GM21367 (cell line): ENCODE results near the gene ITGA2.
A peak's percentile ranks its signal among the peaks of the same experiment; 100 is the strongest.

Source experiments
- ATAC-seq: cut with Tn5 transposase; IDR thresholded peaks from one replicate; pipeline ENCODE4 v1.9.1; 2021; ENCODE audit not compliant: unreplicated experiment

ITGA2 gene

DNA sequence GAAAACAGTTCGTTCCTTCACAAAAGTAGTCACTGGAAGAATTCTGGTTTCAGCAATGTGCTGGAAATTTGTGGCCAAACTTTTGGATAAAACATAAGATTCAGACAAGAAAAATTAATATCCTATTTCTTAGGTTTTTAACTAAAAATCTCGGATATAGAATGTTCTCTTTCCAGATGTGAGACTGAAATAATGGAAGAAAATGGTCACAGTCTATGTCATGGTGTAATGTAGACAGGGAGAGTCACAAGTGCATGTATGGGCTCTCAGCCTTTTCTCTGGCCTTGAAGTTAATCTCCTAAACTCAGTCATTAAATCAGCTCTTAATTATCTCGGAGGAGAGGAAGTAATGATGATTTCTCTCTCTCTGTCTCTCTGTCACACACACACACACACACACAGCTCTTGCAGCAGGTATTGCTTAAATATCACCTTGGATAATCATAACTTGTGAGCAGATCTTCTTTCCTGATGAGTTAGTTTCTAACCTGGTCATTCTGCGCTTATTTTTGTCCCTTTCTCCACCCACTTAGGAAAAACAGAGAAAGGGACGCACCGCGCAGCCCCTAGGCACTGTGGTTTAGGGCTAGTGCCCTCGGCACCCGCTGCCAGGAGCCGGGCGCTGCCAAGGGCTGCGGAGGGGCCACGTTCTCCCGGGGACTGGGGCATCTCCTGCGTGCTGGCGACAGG is 672 bp upstream of the ITGA2 start:
- ATAC-seq, result no peak

DNA sequence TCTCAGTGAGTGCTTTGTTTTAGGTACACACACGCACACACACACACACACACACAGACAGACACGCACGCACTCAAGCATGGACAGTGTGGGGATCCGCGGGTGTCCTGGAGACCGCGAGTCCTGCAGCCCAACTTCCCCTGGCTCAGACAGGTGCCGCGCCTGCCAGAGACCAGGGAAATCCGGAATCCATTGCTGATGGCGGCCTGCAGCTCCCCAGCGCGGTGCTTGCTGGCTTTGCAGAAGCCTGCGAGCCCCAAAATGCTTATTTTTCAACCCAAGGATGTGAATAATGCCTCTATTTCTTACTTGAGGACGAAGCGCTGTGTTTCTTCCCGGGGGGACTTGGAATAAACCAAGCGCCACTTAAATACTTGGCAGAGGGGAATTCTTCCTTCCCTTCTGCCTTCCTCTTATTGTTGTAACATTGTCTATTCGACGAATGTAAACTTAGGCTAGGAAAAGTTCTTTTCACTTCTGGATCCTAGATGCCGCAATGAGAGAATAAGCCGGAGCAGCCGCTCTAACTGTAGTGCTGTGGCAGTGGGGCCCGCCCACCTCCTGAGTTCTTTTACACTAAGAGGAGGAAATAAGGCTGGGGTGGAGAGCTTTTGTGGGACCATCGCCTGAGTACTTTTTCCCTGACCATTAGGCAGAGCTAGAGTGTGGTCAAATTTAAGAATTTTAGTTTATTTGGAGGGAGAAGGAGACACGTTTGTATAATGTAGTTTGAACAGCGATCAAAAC is 802 bp downstream of the ITGA2 start:
- ATAC-seq, result no peak

GRCh38 chr5:52990528-52990925 is 1.4 kb downstream of the ITGA2 start:
- no peak for ATAC-seq

- ATAC-seq, result no peak
These were observed 4.2 kb downstream of the ITGA2 start for GRCh38 chr5:52993367-52993766.

GRCh38 chr5:52994266-52994665 is 5.1 kb downstream of the ITGA2 start:
- ATAC-seq, result no peak

DNA sequence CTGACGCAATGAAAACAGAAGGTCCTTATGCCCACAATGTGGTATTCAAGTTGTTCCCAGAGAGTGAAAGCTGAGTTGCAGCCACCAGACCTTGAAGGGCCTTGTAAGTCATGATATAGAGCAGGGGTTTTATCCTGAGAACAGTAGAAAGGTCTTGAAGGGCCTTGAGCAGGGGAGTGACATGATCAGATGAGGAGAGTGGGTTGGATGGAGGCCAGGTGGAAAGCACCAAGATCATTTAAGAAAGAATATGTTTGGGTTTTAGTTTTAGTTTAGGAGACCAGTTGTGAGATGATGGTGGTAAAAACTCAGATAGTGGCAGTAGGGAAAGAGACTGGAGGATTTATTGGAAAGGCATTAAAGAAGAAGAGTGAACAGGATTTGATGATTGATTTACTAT is 5.9 kb downstream of the ITGA2 start:
- ATAC-seq, result no peak

GRCh38 chr5:52995914-52996313 is 6.8 kb downstream of the ITGA2 start:
- ATAC-seq, result no peak

DNA sequence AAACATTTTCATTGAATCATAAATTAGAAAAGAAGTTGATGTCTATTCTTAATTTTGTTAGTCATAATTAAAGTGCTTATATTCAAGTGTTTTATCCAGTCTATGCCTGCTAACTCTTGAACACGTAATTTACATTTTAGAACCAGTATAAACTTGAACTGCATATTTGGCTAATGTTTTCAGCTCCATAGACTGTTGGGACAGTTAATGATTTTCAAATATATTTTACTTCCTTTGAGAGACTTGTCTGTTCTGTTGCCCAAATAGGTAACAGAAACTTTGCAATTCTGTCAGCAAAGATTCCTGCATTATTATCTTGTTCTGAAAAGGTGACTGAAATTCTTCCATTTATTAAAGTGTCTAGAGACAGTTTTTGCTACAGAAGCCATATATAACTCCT is 7.8 kb downstream of the ITGA2 start:
- ATAC-seq, result no peak

DNA sequence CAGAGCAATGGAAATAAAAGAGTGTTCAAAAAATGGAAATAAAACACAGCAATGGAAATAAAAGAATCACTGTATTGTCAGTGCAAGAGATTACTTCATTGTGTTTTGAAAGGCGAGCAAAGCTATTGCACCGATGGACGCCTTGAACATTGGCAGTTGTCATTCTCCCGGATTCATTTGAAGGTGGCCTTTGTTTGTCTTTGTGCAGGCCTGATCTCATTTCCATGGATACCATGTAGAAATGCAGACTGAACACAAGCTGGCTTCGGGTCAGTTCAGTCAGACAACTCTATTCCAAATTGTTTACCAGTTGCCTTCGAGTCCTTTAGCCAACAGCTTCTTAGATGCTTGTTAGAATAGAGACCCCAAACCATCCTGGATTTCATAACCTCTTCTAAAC is 8.3 kb downstream of the ITGA2 start:
- no peak for ATAC-seq

GRCh38 chr5:52998552-52999313 is 9.6 kb downstream of the ITGA2 start:
- ATAC-seq, result peak; percentile 57

- no peak for ATAC-seq
These were observed 10.3 kb downstream of the ITGA2 start for GRCh38 chr5:52999344-52999949.

DNA sequence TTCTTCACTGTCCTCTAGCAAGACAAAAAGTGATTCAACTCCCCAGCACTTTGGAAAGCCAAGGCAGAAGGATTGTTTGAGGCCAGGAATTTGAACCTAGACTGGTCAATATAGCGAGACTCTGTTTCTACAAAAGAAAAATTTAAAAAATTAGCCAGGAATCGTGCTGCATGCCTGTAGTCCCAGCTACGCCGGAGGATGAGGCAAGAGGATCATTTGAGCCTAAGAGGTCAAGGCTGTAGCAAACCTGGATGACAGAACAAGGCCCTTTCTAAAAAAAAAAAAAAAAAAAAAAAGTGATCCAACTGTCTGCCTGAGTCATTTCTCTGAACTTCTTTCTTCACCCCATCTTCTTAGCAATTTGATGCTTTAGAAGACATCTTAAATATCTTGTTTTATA is 12.4 kb downstream of the ITGA2 start:
- no peak for ATAC-seq

GRCh38 chr5:53002491-53002890 is 13.3 kb downstream of the ITGA2 start:
- ATAC-seq, result no peak

GRCh38 chr5:53003144-53003543 is 14.0 kb downstream of the ITGA2 start:
- no peak for ATAC-seq

DNA sequence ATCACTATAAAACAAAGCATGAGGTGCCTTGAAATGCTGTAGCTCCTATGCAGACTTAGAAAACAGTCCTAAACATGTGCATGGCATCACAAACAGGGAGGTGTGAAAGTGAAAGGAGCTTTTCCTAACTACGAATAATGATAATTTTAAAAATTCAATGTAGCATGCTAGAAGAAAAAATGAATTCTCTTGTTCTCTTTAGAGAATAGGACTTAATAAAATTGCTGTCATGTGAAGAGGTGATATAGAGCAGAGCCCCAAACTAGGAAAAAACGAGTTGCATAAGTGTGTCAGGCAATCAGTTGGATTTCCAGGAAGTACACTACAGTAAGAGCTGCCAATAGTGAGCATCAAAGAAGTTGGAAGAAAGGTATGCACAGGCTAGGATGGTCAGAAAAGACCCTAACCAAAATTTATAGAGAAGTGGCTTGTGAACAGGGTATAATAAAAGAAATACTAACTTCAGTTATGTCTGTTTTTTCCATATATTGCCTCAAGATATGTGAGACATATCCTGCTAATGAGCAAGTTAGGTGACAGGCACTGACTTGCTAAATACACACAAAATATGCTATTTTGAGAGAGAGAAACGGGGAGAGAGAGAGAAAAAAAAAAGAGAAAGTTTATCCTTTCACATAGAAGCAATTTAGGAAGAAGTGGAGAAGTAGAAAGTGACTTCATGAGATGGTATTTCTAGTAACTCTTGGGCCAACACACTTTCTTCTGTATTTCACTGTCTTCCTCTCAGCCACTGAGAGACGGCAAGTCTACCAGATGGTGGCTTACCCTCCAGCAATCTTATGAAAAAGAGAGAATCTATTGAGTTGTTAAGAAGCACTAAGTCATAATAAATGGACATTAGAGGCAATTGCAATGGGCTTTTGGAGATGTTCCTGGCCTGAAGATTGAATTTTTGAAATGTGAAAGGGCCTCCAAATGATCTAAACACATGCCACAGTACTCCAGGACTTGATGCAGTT is 18.0 kb downstream of the ITGA2 start:
- ATAC-seq, result no peak

DNA sequence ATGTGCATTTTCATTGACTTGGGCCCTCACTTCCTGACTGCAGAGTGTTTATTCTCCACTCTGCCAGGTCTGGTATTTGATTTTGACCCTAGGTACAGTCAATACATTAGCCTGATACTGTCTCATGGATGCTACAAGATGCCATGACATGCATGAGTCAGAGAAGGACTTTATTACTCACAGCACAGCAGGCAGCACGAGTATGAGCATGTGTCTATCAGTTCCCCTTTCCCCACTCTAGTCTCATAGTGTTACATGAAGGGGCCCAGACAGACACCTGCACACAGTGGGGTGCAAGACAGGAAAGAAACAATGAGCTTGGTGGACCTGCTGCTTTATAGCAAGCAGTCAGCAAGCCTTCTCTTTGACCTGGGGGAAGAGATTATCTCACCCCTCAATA is 19.6 kb downstream of the ITGA2 start:
- ATAC-seq, result peak; percentile 95

- ATAC-seq, result no peak
These were observed 20.7 kb downstream of the ITGA2 start for GRCh38 chr5:53009816-53010215.

DNA sequence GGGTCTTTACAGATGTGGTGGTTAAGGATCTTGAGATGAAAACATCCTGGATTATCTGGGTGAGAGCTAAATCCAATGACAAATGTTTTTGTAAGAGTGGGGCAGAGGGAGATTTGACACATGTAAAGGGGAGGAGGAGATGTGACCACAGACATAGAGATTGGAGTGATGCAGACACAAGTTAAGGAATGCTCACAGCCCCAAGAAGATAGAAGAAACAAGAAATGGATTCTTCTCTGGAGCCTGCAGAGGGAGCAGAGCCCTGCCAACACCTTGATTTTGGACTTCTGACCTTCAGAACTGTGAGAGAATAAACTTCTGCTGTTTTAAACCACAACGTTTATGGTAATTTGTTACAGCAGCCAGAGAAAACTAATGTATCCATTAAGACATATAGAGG is 21.7 kb downstream of the ITGA2 start:
- no peak for ATAC-seq

- no peak for ATAC-seq
These were observed 22.1 kb downstream of the ITGA2 start for GRCh38 chr5:53011233-53011632.

DNA sequence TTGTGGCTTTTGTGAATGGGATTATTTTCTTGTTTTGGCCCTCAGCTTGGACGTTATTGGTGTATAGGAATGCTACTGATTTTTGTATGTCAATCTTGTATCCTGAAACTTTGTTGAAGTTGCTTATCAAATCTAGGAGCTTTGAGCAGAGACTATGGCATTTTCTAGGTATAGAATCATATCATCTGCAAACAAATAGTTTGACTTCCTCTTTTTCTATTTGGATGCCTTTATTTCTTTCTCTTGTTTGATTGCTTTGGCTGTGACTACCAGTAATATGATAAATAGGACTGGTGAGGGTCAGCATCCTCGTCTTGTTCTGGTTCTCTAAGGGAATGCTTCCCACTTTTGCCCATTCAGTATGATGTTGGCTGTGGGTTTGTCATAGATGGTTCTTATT is 24.7 kb downstream of the ITGA2 start:
- ATAC-seq, result no peak
